HG02840 (cell line): ENCODE data around the gene TNFRSF1A.

Experiments used
- ATAC-seq: cut with Tn5 transposase; IDR thresholded peaks from one replicate; pipeline ENCODE4 v1.9.1; 2021; ENCODE audit warnings: mild to moderate bottlenecking, moderate library complexity, moderate number of reproducible peaks; ENCODE audit not compliant: unreplicated experiment, low FRiP score

Gene TNFRSF1A

GRCh38 chr12:6326316-6327228 lies 15.3 kb downstream of the TNFRSF1A start:
- ATAC-seq: no peak

- ATAC-seq: no peak
These were observed 16.7 kb downstream of the TNFRSF1A start for GRCh38 chr12:6324936-6325750.

DNA sequence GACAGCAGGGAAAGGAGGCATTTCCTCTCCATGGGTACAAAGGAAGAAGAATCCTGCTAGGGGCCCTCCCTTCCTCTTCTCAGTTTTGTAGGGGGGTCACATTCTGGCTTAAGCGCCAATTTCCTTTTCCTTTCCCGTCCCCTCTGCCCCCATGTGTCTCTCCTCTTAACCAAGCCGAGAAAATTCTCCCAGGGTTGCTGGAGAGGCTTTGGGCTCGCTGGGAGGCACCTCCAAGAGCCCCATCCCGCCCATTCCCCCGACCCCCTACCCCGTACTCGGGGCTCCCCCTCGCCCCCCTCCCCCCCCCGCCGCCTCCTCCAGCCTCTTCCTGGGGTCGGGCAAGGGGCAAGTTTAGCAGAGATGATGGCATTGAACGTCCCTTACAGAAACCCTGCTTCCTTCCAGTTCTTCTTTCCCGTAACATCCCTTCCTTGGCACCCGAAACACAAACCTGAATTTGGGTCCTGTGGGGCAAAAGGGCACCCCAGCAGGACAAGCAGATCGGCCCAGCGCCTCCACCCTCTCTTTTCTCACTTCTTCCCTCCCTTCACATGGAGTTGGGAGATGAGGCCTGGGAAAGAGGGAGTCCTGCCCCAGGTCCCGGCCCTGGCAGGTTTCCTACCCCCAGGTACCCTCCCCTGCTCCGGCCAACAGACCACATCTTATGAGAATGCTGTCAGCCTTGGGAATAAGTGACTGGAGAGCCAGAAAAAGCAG lies 17.7 kb downstream of the TNFRSF1A start:
- ATAC-seq: no peak

DNA sequence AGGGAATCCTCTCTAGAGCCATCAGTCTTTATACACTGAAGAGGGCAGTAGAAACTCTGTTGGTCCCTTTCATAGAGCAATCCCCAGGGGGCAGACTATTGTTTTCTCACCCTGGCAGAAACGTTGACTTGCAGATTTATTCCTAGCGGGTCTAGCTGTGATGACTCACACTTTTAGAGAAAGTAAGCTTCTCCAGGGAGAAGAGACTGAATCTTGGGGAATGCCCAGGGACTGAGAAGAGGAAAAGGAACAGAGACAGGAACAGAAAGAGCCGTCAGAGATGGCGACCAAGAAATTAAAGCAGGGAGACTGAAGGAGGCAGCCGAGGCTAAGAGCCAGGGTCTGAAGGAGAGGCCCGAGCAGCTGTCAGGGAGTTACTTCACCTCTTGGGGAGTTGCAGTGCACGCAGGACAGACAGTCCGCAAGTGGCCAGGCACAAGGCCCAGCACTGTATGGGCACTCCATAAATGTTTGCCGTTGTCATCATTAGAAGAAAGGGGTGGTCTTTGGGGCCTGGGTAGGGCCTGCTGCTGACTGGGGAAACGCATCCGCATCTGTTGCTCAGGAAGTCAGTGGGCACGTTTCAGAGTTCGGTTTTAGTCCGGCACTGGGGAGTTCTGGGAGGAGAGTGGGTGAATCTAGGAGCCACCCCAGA lies 18.4 kb downstream of the TNFRSF1A start:
- ATAC-seq: peak; percentile 52

DNA sequence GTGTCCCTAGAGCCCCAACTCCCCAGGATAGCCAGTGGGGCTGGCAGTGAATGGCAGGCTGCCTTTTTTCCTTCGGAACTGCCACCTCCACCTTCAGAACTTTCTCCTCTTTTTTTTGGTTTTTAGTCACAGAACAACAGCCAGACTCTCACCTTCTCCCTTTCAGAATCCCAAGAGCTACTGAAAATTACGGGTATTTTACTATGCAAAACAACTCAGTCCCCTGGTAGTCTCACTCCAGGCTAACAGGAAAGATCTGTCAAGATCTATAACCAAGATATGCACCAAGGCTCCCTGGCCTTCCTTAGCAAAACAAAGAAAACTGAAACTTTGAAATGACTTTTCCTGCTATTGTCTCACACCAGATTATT lies 18.9 kb downstream of the TNFRSF1A start:
- no peak for ATAC-seq

GRCh38 chr12:6322352-6322751 lies 19.5 kb downstream of the TNFRSF1A start:
- no peak for ATAC-seq

DNA sequence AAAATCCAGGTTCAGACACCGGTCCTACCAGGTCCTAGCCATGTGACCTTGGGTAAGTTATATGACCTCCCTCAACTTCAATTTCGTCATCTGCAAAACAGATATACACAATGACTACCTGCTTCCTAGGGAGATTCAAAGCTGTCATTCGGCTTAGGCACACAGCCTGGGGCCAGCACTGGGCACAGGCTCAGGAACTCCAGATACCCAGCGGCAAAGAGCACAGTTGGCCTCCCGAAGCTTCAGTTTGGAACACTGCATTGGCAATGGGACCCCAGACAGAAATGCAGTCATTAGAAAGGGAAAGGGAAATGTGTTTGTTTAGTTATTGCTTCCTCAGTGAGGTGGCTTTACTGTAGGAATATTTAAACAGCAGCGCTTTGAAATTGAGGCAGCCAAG lies 20.0 kb downstream of the TNFRSF1A start:
- ATAC-seq: no peak

- ATAC-seq: no peak
These were observed 22.4 kb downstream of the TNFRSF1A start for GRCh38 chr12:6319446-6319845.

DNA sequence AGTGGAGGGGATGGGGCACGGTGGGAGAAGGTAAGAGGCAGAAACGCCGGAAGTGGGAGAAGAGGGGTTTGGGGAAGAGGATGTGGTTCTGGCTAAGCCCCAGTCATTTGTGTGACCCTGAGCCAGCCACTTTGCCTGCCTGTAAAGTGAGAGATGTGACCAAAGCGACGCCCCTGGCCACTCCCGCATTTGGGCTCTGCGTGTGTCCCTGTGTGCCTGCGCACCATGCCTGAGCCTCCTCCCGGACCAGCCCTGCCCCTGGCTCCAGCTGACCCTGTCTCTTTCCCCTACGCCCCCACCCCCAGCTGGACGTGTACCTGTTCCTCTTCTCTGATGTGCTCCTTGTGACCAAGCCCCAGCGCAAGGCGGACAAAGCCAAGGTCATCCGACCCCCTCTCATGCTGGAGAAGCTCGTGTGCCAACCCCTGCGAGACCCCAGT lies 23.4 kb downstream of the TNFRSF1A start:
- ATAC-seq: no peak

- ATAC-seq: no peak
These were observed 24.0 kb downstream of the TNFRSF1A start for GRCh38 chr12:6317693-6318439.

GRCh38 chr12:6316921-6317692 lies 24.8 kb downstream of the TNFRSF1A start:
- no peak for ATAC-seq

DNA sequence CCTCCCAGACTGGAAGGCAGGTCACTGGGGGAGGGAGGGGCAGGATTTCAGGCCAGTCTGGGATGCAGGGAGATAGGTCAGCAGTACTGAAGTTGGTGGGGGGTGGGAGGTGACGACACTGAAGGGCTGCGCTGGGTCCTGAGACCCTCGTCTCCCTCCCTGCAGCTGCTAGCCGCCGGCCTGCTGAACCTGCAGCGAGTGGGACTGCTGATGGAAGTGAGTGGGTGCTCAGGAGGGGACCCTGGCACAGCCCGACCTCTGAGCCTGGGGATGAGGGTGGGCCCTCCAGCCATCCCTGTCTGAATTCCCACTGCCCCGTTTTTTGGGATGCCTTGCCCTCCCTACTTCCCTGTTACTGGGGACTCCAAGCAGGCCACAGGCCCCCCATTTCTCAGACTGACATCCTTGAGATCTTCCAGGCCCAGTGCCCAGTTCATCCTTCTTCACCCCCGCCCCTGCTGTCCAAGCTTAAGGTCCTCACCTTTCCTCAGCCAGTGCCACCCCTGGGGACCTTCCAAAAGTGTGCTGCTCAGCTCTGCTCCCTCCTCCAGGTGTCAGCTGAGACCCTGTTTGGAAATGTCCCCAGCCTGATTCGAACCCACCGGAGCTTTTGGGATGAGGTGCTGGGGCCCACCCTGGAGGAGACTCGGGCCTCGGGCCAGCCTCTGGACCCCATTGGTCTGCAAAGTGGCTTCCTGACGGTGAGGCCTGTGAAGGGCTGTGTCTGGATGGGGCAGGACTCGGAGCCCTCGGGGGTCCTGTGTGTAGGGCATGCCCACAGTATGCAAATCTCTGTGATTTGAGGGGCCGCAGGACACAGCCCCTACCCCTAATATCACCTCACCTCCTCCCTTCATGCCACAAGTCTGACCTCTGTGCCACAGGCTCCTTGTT lies 25.9 kb downstream of the TNFRSF1A start:
- no peak for ATAC-seq

GRCh38 chr12:6315184-6315583 lies 26.7 kb downstream of the TNFRSF1A start:
- ATAC-seq: no peak

DNA sequence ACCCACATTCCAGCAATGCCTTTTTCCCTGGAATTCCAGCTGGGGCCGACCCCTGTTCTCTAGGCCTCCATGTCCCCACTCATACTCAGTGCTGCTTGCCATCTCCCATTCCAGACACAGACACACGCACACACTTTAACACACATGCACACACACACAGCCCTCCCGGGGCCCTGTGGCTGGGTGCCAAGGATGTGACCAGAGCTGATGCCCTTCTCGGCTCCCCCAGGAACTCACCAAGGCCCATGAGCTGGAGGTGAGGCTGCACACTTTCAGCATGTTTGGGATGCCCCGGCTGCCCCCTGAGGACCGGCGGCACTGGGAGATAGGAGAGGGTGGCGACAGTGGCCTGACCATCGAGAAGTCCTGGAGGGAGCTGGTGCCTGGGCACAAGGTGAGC lies 27.1 kb downstream of the TNFRSF1A start:
- ATAC-seq: no peak

GRCh38 chr12:6313326-6313940 lies 28.4 kb downstream of the TNFRSF1A start:
- ATAC-seq: no peak

- peak; percentile 49 for ATAC-seq
These were observed 29.1 kb downstream of the TNFRSF1A start for GRCh38 chr12:6312529-6313325.
